ENCODE data around the gene PLAGL2. TPM values are rescaled to one million over a fixed set of nuclear protein-coding genes. Genes with fewer than 3 reads are reported as not detected.

Gene PLAGL2
- total RNA-seq, 4 donors from 2014 or later, result 4.2 to 7.2 (median 6.3) TPM

DNA sequence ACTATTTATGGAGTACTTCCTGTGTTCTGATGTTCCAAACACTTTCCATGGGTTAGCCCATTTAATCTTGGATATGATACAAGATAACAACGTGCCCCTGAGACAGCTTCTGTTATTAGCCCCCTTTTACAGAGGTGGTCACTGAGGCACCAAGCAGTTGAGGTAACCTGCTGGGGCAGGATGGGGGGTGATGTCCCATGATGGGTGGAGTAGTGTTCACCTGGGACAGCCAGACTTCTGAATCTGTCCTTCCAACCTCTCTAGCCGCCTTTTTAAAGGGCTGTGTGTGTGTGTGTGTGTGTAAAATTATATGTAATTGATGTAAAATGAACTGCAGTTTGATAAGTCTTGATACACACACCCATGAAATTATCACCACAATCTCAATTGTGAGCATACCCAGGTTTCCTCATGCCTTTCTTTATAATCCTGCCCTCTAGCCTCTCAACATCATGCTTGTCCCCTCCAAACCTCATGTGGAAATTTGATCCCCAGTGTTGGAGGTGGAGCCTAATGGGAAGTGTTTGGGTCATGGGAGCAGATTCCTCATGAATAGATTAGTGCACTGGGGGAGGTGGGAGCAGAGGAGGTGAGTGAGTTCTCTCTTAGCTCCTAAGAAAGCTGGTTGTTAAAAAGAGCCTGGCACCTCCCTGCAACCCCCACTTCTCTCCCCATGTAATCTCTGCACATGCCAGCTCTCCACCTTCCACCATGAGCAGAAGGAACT, 39.2 kb downstream of the PLAGL2 start:
- 62 to 78% methylated on average over 2 of the region's 2 CpGs for WGBS, 2 donors
- Histone ChIP-seq H3K9me3 (no peaks in the 10 kb centered on the region), H3K27me3 (no peaks in the 10 kb centered on the region), H3K4me3 (no peak overlapping the region), H3K4me1 (no peaks in the 10 kb centered on the region), H3K36me3 (peaks cover 0 to 48% (median 2%) of the 10 kb centered on the region in 3 donors), H3K27ac (no peak overlapping the region)
- DNase-seq (ENCODE audit: low spot score in 2 of 2), result no peak
- TF ChIP-seq POLR2A (IDR thresholded peaks at IDR 0.05), result no peak
- TF ChIP-seq, protein P1, sequence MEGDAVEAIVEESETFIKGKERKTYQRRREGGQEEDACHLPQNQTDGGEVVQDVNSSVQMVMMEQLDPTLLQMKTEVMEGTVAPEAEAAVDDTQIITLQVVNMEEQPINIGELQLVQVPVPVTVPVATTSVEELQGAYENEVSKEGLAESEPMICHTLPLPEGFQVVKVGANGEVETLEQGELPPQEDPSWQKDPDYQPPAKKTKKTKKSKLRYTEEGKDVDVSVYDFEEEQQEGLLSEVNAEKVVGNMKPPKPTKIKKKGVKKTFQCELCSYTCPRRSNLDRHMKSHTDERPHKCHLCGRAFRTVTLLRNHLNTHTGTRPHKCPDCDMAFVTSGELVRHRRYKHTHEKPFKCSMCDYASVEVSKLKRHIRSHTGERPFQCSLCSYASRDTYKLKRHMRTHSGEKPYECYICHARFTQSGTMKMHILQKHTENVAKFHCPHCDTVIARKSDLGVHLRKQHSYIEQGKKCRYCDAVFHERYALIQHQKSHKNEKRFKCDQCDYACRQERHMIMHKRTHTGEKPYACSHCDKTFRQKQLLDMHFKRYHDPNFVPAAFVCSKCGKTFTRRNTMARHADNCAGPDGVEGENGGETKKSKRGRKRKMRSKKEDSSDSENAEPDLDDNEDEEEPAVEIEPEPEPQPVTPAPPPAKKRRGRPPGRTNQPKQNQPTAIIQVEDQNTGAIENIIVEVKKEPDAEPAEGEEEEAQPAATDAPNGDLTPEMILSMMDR (IDR thresholded peaks at IDR 0.05), result no peak
- TF ChIP-seq EP300 (IDR thresholded peaks at IDR 0.05), result no peak

DNA sequence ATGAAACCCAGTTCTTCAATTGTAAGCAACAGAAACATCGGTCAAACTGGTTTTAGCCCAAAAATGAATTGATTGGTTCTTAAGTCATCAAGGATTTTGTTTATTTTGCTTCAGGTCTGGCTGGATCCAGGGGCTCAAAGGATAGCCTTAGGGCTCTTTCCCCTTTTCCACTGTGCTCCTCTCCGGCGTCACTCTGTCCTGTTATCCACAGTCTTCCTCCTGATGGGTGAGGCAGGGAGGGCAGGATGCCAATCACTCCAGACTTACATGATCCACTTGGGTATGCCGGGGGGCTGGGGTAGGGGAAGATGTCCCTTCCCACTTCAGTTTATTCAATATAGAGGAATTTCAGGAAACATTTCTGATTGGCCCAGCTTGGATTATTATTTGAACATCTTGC, 40.0 kb downstream of the PLAGL2 start:
- WGBS, 2 donors, result 94 to 96% methylated on average over 4 of the region's 4 CpGs

DNA sequence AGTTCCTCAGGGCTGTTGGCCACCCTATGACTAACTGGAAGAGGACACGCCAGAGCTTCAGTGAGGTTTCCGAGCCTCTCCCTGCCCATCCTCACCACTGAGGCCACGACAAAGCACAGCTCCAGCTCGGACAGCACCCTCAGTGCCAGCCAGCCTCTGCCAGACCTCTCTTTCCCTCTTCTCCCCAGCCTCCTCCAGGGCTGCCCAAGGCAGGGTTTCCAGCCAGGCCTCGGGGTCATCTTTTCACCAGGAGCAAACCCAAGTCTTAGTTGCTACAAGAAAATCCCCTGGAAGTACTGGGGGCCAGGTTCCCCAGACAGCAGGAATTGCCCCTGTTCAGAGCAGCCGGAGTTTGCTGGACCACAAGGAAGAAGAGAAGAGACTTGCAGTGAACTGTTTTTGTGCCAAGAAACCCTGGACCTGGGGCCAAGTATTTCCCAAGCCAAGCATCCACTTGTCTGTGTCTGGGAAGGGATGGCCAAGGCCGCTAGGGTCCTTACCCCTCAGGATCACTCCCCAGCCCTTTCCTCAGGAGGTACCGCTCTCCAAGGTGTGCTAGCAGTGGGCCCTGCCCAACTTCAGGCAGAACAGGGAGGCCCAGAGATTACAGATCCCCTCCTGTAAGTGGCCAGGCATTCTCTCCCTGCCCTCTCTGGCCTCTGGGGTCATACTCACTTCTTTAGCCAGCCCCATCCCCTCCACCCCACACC, 41.6 kb downstream of the PLAGL2 start:
- TF ChIP-seq EP300 (IDR thresholded peaks at IDR 0.05) (no peak), POLR2A (IDR thresholded peaks at IDR 0.05) (no peak)
- TF ChIP-seq, protein P1 (IDR thresholded peaks at IDR 0.05), result no peak
- Histone ChIP-seq H3K4me3 (no peak overlapping the region), H3K27ac (no peak overlapping the region), H3K4me1 (no peaks in the 10 kb centered on the region), H3K36me3 (peaks cover 2 to 70% (median 4%) of the 10 kb centered on the region in 3 donors), H3K9me3 (no peaks in the 10 kb centered on the region), H3K27me3 (no peaks in the 10 kb centered on the region)
- 83 to 92% methylated on average over 7 to 8 of the region's 8 CpGs for WGBS, 2 donors
- DNase-seq (ENCODE audit: low spot score in 2 of 2), result no peak

More for the DNA sequence above, 40.0 kb downstream of the PLAGL2 start:
- Histone ChIP-seq H3K9me3 (no peaks in the 10 kb centered on the region), H3K36me3 (peaks cover 0 to 55% (median 2%) of the 10 kb centered on the region in 3 donors), H3K4me1 (no peaks in the 10 kb centered on the region), H3K27ac (no peak overlapping the region), H3K4me3 (no peak overlapping the region), H3K27me3 (no peaks in the 10 kb centered on the region)
- DNase-seq (ENCODE audit: low spot score in 2 of 2), result no peak
- TF ChIP-seq EP300 (IDR thresholded peaks at IDR 0.05) (no peak), POLR2A (IDR thresholded peaks at IDR 0.05) (no peak)
- TF ChIP-seq, protein P1 (IDR thresholded peaks at IDR 0.05), result no peak

DNA sequence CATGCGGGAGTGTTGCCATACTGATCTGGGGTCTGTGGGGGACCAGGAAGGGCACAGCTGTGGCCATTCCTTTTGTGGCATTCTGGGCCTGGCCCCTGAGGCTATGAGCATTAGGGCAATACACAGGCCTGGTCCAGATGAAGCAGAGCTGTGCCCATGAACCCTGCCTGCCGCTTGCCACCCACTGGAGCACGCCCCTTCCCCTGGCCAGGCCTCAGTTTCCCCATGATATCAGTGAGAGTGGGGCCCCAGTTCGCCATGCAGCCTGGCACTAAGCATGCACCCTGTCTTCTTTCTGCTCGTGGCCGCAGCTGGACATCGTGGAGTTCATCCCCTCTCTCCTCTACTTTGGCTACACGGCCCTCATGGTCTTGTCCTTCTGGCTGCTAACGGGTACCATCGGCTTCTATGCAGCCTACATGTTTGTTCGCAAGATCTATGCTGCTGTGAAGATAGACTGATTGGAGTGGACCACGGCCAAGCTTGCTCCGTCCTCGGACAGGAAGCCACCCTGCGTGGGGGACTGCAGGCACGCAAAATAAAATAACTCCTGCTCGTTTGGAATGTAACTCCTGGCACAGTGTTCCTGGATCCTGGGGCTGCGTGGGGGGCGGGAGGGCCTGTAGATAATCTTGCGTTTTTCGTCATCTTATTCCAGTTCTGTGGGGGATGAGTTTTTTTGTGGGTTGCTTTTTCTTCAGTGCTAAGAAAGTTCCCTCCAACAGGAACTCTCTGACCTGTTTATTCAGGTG, 42.4 kb downstream of the PLAGL2 start:
- no peaks in the 10 kb centered on the region for H3K9me3 ChIP-seq
- H3K36me3 ChIP-seq, result peaks cover 2 to 78% (median 4%) of the 10 kb centered on the region in 3 donors
- 88% methylated on average over 21 of the region's 21 CpGs for WGBS, 2 donors
- TF ChIP-seq EP300 (IDR thresholded peaks at IDR 0.05), result no peak
- TF ChIP-seq, protein P1 (IDR thresholded peaks at IDR 0.05), result no peak
- no peak for TF ChIP-seq POLR2A (IDR thresholded peaks at IDR 0.05)
- H3K4me3 ChIP-seq, result no peak overlapping the region
- no peaks in the 10 kb centered on the region for H3K27me3 ChIP-seq
- DNase-seq (ENCODE audit: low spot score in 2 of 2), result no peak
- no peaks in the 10 kb centered on the region for H3K4me1 ChIP-seq
- H3K27ac ChIP-seq, result no peak overlapping the region

All from tibial nerve (tissue), 4 donors.